Sigmoid colon (tissue), 7 donors: Measurements from ENCODE around the gene TSEN54. TPM values are rescaled to one million over a fixed set of nuclear protein-coding genes. Genes with fewer than 3 reads are reported as not detected.

ENCODE experiments used
- DNase-seq: peaks from one replicate; pipeline ENCODE4 v3.0.0-alpha.2; 2019
- H3K27ac ChIP-seq, 4 donors: fragments of 200-600 bp; sonication (generic); one replicate each; pipeline ENCODE4 v1.5.1; 2016 to 2019; ENCODE audit warnings: mild to moderate bottlenecking in 1 of 4
- H3K27me3 ChIP-seq, 3 donors: fragments of 200-600 bp; sonication (generic); one replicate each; pipeline ENCODE4 v1.5.1; 2019; ENCODE audit warnings: mild to moderate bottlenecking in 1 of 3
- H3K36me3 ChIP-seq, 4 donors: fragments of 200-600 bp; sonication (generic); one replicate each; pipeline ENCODE4 v1.5.1; 2016 to 2019
- H3K4me1 ChIP-seq, 4 donors: fragments of 200-600 bp; sonication (generic); one replicate each; pipeline ENCODE4 v1.5.1; 2017 to 2019
- H3K4me3 ChIP-seq, 4 donors: fragments of 200-600 bp; sonication (generic); one replicate each; pipeline ENCODE4 v1.5.1; 2017 to 2019; ENCODE audit warnings: mild to moderate bottlenecking in 2 of 4, moderate library complexity in 1 of 4
- H3K9me3 ChIP-seq, 4 donors: fragments of 200-600 bp in 3 of 4; sonication (generic) in 3 of 4; one replicate each; pipeline versions ENCODE4 v1.5.1 to v1.6.1; 2013 to 2019
- CTCF ChIP-seq, 4 experiments: fragments of 450-650 bp in 3 of 4; fragments of 200-600 bp in 1 of 4; IDR thresholded peaks; one replicate each; pipeline ENCODE4 v1.5.1; 2016 to 2019; ENCODE audit warnings: antibody characterized with exemption in 4 of 4, mild to moderate bottlenecking in 3 of 4, moderate library complexity in 2 of 4
- EP300 ChIP-seq, 4 donors: sonication (generic); formaldehyde crosslinking; IDR thresholded peaks; one replicate each; pipeline ENCODE4 v1.6.1; 2017; ENCODE audit warnings: antibody characterized with exemption in 4 of 4
- POLR2A ChIP-seq, 2 donors: fragments of 450-650 bp; IDR thresholded peaks; one replicate each; pipeline ENCODE4 v1.6.1; 2016; ENCODE audit warnings: antibody characterized with exemption in 2 of 2, mild to moderate bottlenecking in 2 of 2, moderate library complexity in 2 of 2
- POLR2AphosphoS5 ChIP-seq, 4 donors: sonication (generic); formaldehyde crosslinking; IDR thresholded peaks; one replicate each; pipeline ENCODE4 v1.6.1; 2017; ENCODE audit warnings: antibody characterized with exemption in 4 of 4
- WGBS, 2 donors: extraction: QIAGEN DNeasy Blood & Tissue Kit; methylation state at CpG; one replicate each; pipeline ENCODE4 v1.1.7; 2013; 5-methylcytosine and 5-hydroxymethylcytosine counted together
- intact Hi-C: fragments of 100-400 bp; cut with DNase I; formaldehyde crosslinking; loops from one replicate; pipeline ENCODE4 v1.15.1; 2023
- polyA plus RNA-seq, 3 donors: library from polyadenylated mRNA; stranded (reverse); fragments of 200-250 nt; gene quantifications; one replicate each; pipeline ENCODE4 v1.2.3, GENCODE V29; 2013
- total RNA-seq, 4 donors: library from RNA; depleted of rRNA; stranded (reverse); fragments of >200 nt; gene quantifications; one replicate each; pipeline ENCODE4 v1.1.0, GENCODE V29; 2016
- donor health status: healthy with polysubstance abuse.
- donor health status: Bipolar disorder and iron deficiency.
- donor health status: healthy.

TSEN54 gene
- total and polyA plus RNA-seq, 7 donors, result 11.1 to 43.7 (median 25.3) TPM

- Histone ChIP-seq H3K4me1 (peaks cover 0 to 22% (median 13%) of the 10 kb centered on the region in 4 donors), H3K4me3 (no peak overlapping the region), H3K27me3 (no peaks in the 10 kb centered on the region), H3K27ac (peak overlapping the region in 2 of 4 donors; percentile 27 to 36), H3K9me3 (no peaks in the 10 kb centered on the region), H3K36me3 (peaks cover 5 to 17% (median 11%) of the 10 kb centered on the region in 4 donors)
- intact Hi-C loops, result no loop called here
- no peak for TF ChIP-seq POLR2A (IDR thresholded peaks at IDR 0.05)
- no peak for TF ChIP-seq CTCF (IDR thresholded peaks at IDR 0.05)
- no peak for TF ChIP-seq POLR2AphosphoS5 (IDR thresholded peaks at IDR 0.05)
- no peak for TF ChIP-seq EP300 (IDR thresholded peaks at IDR 0.05)
- 87 to 91% methylated on average over 5 of the region's 5 CpGs for WGBS, 2 donors
- DNase-seq, result no peak
Measured at GRCh38 chr17:75486951-75487350, 29.4 kb upstream of the TSEN54 start.

DNA sequence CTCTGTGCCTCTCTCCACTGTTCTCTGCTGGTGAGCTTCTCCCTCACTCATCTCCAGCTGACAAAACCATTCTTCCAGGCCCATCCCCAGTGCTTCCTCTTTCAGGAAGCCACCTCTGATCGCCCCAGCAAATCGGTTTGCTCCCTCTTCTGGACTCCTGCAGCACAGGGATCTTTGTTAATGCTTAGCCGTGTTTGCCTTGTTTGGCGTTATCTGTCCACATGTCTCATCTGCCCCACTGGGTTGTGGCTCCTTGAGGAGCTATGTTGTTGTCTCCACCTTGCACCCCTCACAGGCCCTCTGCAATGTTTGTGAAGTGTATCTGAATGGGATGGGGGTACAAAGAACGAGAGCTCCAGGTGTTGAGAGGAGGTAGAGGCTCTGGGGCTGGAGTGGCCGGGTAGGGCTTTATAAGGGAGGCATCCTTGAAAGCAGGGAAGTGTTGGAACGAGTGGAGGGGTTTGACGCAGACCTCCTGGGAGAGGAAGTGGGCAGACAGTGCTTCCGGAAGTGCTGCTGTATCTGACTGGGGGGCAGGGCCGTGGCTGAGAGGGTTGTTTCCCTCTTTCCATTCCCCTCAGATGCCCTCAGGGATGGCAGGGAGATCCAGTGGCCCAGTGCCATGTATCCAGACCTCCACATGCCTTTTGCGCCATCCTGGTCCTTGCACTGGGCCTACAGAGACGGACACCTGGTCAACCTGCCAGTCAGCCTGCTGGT, 28.8 kb upstream of the TSEN54 start:
- intact Hi-C loops, result no loop called here
- Histone ChIP-seq H3K27ac (peak overlapping the region in 2 of 4 donors; percentile 27 to 36), H3K36me3 (peaks cover 10 to 22% (median 14%) of the 10 kb centered on the region in 4 donors), H3K9me3 (no peaks in the 10 kb centered on the region), H3K4me1 (peaks cover 0 to 22% (median 13%) of the 10 kb centered on the region in 4 donors), H3K27me3 (no peaks in the 10 kb centered on the region), H3K4me3 (no peak overlapping the region)
- no peak for TF ChIP-seq POLR2AphosphoS5 (IDR thresholded peaks at IDR 0.05)
- 47 to 84% methylated on average over 12 of the region's 12 CpGs for WGBS, 2 donors
- DNase-seq, result peak; percentile 64

DNA sequence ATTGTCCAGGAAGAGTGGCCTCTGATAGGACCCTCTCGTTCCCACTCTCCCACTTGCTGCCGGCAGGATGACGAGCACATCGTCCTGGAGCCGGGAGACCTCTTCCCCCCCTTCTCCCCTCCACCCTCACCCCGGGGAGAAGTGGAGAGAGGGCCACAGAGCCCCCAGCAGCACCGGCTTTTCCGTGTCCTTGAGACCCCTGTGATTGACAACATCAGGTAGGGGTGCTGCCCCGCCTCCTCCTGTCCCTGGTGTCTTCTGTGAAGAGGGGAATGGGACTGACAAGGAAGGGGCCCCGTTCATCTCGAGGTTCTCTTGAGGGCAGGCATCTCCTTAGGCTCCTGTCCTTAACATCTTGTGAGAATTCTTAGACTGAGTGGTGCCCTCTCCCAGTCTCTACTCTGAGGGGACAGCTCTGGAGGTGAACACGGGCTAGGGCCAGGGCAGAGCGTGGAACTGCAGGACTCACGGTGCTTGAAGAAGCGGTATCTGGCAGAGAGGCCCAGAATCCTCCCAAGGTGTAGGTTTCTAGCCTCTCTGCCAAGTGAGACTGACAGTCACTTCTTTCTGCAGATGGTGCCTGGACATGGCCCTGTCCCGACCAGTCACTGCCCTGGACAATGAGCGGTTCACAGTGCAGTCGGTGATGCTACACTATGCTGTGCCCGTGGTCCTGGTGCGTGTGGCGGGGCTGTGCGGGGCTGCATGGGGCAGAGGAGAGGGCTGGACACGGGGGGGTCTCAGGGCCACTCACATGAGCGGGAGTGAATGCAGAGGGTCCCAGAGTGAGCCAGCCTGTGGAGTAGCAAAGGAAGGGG, 27.4 kb upstream of the TSEN54 start:
- no peaks in the 10 kb centered on the region for H3K27me3 ChIP-seq
- H3K27ac ChIP-seq, result no peak overlapping the region
- WGBS, 2 donors, result 94% methylated on average over 24 of the region's 24 CpGs
- no peak overlapping the region for H3K4me3 ChIP-seq
- no peaks in the 10 kb centered on the region for H3K9me3 ChIP-seq
- TF ChIP-seq EP300 (IDR thresholded peaks at IDR 0.05) (no peak), POLR2A (IDR thresholded peaks at IDR 0.05) (no peak), CTCF (IDR thresholded peaks at IDR 0.05) (no peak), POLR2AphosphoS5 (IDR thresholded peaks at IDR 0.05) (no peak)
- intact Hi-C loops, result no loop called here
- DNase-seq, result no peak
- peaks cover 24 to 36% (median 28%) of the 10 kb centered on the region in 4 donors for H3K36me3 ChIP-seq
- H3K4me1 ChIP-seq, result peaks cover 0 to 22% (median 13%) of the 10 kb centered on the region in 4 donors

DNA sequence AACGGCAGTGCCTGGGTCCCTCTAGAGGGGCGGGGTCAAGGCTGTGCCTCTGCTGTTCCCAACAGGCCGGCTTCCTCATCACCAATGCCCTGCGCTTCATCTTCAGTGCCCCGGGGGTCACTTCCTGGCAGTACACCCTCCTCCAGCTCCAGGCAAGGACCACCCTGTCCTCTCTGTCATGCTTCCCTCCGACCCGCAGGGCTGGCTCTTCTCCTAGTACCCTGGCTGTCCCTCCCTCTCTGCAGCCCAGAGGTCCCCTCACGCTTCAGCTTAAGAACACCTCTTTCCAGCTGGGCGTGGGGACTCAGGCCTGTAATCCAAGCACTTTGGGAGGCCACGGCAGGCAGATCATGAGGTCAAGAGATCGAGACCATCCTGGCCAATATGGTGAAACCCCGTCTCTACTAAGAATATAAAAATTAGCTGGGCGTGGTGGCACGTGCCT, 26.8 kb upstream of the TSEN54 start:
- no peak overlapping the region for H3K4me3 ChIP-seq
- 84 to 87% methylated on average over 14 of the region's 14 CpGs for WGBS, 2 donors
- no peaks in the 10 kb centered on the region for H3K27me3 ChIP-seq
- no peaks in the 10 kb centered on the region for H3K9me3 ChIP-seq
- H3K36me3 ChIP-seq, result peaks cover 27 to 43% (median 32%) of the 10 kb centered on the region in 4 donors
- no peak overlapping the region for H3K27ac ChIP-seq
- TF ChIP-seq POLR2A (IDR thresholded peaks at IDR 0.05) (no peak), CTCF (IDR thresholded peaks at IDR 0.05) (no peak), EP300 (IDR thresholded peaks at IDR 0.05) (no peak), POLR2AphosphoS5 (IDR thresholded peaks at IDR 0.05) (no peak)
- peaks cover 0 to 22% (median 13%) of the 10 kb centered on the region in 4 donors for H3K4me1 ChIP-seq
- intact Hi-C loops, result no loop called here
- DNase-seq, result no peak

GRCh38 chr17:75490173-75490743, 26.1 kb upstream of the TSEN54 start:
- Histone ChIP-seq H3K9me3 (no peaks in the 10 kb centered on the region), H3K27me3 (no peaks in the 10 kb centered on the region), H3K4me3 (no peak overlapping the region), H3K27ac (peak overlapping the region in 1 of 4 donors; percentile 49), H3K4me1 (peaks cover 0 to 22% (median 13%) of the 10 kb centered on the region in 4 donors), H3K36me3 (peaks cover 33 to 50% (median 38%) of the 10 kb centered on the region in 4 donors)
- DNase-seq, result no peak
- TF ChIP-seq CTCF (IDR thresholded peaks at IDR 0.05) (no peak), POLR2AphosphoS5 (IDR thresholded peaks at IDR 0.05) (no peak), EP300 (IDR thresholded peaks at IDR 0.05) (no peak), POLR2A (IDR thresholded peaks at IDR 0.05) (no peak)
- 36 to 80% methylated on average over 14 of the region's 14 CpGs for WGBS, 2 donors
- intact Hi-C loops, result no loop called here
